GM10266 (cell line): ENCODE results near the gene TLR9.

ENCODE experiments used
- DNase-seq: peaks from one replicate; pipeline ENCODE4 v3.0.0; 2012; ENCODE audit errors: extremely low spot score
- TF ChIP-seq, protein P1 (sequence below): IDR thresholded peaks from 2 replicates; pipeline ENCODE4 v1.5.1; 2012; ENCODE audit warnings: mild to moderate bottlenecking, low read depth; ENCODE audit not compliant: control insufficient read depth, insufficient read depth; ENCODE audit errors: missing control alignments

The TLR9 gene

DNA sequence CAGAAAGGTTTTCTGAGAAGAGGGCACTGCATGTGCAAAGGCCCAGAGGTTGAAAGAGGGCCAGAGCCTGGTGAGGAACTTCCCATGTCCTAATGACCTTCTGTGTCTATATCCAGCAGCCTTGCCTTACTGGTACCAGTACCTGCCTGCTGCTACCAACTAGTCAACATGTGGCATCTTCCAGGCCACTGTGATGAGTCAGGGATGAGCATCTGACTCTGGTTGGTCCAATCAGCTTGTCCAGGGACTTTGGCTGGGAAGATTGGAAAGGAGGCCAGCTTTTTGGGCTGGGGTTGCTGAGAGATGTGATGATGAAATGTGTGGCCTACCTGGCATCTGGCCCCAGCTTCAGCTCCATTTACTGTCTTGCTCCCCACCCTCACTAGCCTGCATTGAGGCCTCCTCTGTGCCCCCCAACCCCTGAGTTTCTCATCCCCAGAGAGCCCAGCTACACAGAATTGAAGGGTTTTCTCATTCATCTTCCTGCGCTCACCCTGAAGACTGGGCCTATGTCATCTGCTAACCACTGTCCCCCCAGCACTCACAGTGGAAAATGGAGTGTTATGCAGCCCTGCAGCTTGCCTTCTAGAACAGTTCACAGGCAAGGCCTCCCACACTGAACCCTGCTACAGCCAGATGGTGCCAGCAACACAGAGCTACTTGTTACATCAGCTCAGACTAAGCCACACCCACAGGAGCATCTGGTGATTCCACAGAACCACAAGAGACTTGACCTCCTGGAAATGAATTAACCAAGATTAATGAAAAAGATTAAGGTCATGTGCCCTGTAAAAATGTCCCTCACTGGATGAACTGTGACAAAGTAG, 14.8 kb upstream of the TLR9 start:
- no peak for DNase-seq
- TF ChIP-seq, protein P1, sequence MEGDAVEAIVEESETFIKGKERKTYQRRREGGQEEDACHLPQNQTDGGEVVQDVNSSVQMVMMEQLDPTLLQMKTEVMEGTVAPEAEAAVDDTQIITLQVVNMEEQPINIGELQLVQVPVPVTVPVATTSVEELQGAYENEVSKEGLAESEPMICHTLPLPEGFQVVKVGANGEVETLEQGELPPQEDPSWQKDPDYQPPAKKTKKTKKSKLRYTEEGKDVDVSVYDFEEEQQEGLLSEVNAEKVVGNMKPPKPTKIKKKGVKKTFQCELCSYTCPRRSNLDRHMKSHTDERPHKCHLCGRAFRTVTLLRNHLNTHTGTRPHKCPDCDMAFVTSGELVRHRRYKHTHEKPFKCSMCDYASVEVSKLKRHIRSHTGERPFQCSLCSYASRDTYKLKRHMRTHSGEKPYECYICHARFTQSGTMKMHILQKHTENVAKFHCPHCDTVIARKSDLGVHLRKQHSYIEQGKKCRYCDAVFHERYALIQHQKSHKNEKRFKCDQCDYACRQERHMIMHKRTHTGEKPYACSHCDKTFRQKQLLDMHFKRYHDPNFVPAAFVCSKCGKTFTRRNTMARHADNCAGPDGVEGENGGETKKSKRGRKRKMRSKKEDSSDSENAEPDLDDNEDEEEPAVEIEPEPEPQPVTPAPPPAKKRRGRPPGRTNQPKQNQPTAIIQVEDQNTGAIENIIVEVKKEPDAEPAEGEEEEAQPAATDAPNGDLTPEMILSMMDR, result peak; percentile 22

GRCh38 chr3:52238761-52239701, 13.6 kb upstream of the TLR9 start, which contains the start of gene TWF2:
TSS of gene TWF2 (minus strand) at chr3:52239158. CDS start at chr3:52239016, 142 bp downstream.
- TF ChIP-seq, protein P1, result peak; percentile 35
- DNase-seq, result peak; percentile 98

DNA sequence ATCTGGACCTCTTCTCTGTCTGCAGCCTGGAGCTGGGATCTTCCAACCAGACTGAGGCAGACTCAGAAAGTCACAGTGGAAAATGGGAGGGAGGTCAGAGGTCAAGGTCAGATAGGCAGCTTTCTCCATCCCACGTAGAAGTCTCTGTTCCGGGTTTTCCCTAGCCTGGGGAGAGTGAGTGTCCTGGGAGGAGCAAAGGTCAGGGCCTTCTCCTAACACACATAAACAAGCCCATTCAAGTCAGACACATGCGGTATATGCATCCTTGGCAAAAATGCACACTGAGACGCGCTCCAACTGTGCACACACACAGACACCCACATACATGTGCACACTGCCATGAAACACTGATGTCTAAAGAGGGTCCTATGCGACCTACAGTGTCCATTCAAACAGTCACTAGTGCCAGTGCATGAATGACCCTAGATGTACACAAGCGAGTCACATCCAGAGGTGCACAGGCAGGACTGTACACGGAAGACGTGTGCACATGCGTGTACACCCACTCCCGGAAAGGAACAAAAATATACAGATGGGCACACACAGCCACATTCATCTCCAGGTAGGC, 12.8 kb upstream of the TLR9 start:
- no peak for DNase-seq
- TF ChIP-seq, protein P1, result no peak

DNA sequence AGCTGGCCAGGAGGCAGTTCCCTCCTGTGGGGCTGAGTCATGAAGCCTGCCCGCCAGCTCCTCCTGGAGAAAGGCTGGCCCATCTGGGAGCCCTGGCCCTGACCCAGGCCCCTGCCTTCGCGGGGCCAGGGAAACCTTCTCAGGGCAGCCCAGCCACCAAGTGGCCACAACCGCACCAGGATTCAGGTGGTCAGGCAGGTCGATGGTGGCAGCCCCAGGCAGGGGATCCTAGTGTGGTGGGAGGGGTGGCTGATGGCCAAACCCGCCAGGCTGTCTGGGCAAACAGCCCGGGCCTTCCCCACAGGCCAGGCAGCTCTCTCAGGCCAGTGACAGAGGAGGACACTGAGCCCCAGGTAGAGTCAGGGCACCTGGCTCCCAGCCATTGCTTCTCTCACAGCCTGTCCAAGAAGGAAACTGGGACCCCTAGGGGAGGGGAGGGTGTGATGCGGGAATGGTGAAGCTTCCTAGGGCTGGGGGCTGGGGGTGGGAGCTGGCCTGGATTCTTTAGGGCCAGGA, 12.3 kb upstream of the TLR9 start:
- DNase-seq, result no peak
- TF ChIP-seq, protein P1, result no peak

- DNase-seq, result no peak
- TF ChIP-seq, protein P1, result no peak
Measured at GRCh38 chr3:52237006-52237656, 11.7 kb upstream of the TLR9 start.

DNA sequence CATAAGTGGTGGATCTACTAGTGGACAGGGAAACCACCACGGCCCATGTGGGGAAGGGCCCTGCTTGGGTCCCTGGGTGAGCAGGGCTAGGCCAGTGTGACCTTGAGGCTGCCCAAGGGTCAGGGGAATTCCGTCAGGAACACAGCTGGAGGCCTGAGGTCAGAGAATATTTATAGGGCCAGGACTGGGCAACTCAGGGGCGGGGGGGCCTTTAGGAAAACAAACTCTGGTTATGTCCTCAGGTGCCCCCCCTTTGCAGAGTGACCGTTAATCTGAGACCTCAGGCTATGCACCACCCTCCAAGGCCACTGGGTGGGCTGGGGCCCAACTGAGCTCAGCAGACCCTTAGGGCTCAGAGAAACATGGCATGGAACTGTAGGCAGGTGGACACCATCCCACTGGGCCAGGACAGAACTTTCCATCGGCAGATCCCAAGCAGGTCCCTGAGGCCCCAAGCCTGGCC, 11.0 kb upstream of the TLR9 start:
- TF ChIP-seq, protein P1, result no peak
- no peak for DNase-seq
